Measurements from ENCODE around the gene EIF1AD.
"Not testable (repeated sequence)": the region's sequence is repeated elsewhere in the genome, so short reads cannot be mapped to it uniquely, and the experiment has no call there.

The EIF1AD gene

DNA sequence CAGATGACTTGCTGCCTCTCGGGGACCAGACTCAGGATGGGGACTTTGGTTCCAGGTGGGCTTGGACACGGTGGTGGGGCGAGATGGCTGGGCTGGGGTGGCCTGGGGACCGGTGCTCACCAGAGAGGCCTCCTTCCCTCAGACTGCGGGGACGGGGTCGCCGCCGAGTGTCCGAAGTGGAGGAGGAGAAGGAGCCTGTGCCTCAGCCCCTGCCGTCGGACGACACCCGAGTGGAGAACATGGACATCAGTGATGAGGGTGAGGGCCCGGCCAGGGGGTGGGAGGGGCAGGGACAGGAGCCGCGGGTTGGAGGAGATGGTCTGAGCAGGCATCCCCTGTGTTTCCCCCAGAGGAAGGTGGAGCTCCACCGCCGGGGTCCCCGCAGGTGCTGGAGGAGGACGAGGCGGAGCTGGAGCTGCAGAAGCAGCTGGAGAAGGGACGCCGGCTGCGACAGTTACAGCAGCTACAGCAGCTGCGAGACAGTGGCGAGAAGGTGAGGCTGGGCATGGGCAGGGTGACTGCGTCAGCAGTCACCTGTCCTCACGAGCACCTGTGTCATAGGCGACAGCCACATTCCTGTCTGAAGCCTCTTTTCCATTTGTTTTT, 34.5 kb downstream of the EIF1AD start:
- DNase-seq = no peak

GRCh38 chr11:65965986-65966762, 35.8 kb downstream of the EIF1AD start:
- no peak for DNase-seq

DNA sequence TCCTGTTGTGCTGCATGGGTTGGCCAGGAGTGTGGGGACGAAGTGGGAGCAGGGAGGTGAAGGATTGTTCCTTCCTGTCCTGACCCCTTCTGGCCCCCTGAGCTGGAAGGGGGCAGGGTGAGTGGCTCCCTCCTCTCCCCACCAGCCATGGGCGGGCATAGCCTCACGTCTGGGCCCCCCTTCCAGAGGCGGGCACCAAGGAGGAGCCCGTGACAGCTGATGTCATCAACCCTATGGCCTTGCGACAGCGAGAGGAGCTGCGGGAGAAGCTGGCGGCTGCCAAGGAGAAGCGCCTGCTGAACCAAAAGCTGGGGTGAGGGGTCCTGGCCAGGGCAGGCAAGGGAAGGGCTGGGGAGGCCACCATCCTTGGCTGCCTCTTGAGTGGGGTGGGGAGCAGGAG, 37.1 kb downstream of the EIF1AD start:
- no peak for DNase-seq

DNA sequence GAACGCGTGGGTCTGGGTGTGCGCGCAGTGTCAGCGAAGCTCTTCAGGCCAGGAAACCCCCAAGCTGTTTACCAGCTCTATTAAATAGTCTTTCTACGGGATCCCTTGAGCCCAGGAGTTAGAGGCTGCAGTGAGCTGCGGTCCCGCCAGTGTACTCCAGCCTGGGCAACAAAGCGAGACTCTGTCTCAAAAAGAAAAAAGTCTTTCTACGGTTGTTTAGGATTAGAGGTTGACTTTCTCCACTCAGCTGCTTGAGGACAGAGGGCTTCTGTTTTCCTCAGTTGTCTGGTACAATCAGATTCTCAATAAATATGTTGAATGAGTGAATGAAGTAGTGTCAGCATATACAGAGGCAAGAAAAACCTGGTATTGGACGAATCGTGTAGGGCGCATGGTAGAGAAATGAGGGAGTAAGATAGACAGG, 39.8 kb downstream of the EIF1AD start:
- DNase-seq = no peak

- DNase-seq = peak; percentile 98
These were observed 40.5 kb downstream of the EIF1AD start, which contains the start of gene SART1 for GRCh38 chr11:65961267-65962140. Gene SART1, plus strand, starts transcription at chr11:65961734. Its CDS starts 47 bp downstream, at chr11:65961781.

GRCh38 chr11:65960824-65961266, 41.1 kb downstream of the EIF1AD start:
- no peak for DNase-seq

- no peak for DNase-seq
These were observed 43.1 kb downstream of the EIF1AD start for GRCh38 chr11:65958774-65959420.

DNA sequence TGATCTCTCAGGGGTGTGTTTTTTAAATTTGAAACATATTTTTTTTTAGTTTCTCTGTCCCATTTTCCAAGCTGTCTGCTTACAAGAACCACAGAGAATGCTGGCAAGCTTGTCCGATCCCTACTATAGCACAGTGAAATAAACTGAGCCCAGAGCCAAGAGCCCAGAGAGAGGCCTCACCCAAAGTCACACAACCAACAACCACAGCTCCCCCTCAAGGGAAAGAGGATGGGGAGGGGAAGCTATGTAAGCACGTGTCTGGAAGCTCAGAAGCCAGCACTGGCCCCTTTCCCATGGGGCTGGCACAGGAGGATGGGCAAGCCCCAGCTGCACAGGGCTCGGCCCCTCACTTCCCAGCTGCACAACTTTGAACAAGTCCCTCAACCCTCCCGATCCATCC, 43.7 kb downstream of the EIF1AD start:
- DNase-seq = no peak

- DNase-seq = no peak
These were observed 47.2 kb downstream of the EIF1AD start for GRCh38 chr11:65954771-65955170.

GRCh38 chr11:65953471-65953870, 48.5 kb downstream of the EIF1AD start:
- no peak for DNase-seq

DNA sequence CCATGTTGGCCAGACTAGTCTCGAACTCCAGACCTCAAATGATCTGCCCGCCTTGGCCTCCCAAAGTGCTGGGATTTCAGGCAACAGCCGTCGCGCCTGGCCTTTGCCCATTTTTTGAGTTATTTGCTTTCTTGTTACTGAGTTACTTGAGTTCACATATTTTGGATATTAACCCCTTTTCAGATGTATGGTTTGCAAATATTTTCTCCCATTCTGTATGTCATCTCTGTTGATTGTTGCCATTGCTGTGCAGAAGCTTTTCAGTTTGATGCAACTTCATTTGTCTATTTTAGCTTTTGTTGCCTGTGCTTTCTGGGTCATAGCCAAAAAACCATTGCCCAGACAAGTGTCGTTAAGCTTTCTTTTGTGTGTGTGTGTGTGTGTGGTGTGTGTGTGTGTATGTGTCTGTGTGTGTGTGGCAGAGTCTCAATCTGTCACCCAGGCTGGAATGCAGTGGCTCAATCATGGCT, 49.9 kb downstream of the EIF1AD start:
- no peak for DNase-seq

DNA sequence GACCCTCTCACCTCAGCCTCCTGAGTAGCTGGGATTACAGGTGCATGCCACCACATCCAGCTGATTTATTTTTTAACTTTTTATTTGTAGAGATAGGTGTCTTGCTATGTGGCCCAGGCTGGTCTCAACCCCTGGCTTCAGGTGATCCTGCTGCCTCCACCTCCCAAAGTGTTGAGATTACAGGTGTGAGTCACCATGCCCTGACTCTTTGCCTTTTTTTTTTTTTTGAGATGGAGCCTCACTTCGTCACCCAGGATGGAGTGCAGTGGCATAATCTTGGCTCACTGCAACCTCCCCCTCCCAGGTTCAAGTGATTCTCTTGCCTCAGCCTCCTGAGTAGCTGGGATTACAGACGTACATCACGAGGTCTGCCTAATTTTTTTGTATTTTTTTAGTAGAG, 50.3 kb downstream of the EIF1AD start:
- not testable (repeated sequence) for DNase-seq

DNA sequence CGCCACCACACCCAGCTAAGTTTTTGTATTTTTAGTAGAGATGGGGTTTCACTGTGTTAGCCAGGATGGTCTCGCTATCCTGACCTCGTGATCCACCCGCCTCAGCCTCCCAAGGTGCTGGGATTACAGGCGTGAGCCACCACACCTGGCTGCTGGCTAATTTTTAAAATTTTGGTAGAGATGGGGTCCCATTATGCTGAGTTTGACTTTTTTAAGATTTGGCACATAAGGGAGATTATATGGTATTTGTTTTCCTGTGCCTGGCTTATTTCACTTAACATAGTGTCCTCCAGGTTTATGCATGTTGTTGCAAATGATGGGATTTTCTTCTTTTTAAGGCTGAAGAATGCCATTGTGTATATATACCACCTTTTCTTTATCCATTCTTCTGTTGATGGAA, 51.2 kb downstream of the EIF1AD start:
- not testable (repeated sequence) for DNase-seq

DNA sequence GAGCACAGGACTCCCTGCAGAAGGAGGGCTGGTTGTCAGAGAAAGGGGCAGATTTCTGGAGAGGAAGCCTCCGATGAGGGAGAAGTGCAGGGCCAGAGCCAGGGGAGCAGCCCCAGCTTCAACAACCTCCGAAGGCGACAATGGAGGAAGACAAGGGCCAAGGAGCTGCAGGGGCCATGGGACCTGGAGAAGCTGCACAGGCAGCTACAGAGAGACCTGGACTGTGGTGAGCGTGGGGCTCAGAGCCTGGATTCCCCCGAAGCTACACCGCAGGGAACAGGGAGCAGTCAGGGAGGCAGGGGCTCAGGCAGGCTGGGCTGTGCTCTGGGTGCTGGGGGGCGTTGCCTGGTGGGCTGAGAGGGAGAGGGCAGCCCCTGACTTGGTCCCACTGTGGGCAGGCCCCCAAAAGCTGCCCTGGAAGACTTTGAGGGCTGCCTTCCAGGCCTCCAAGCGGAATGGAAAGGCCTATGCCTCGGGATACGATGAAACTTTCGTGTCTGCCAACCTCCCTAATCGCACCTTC, 54.3 kb downstream of the EIF1AD start:
- DNase-seq = no peak

DNA sequence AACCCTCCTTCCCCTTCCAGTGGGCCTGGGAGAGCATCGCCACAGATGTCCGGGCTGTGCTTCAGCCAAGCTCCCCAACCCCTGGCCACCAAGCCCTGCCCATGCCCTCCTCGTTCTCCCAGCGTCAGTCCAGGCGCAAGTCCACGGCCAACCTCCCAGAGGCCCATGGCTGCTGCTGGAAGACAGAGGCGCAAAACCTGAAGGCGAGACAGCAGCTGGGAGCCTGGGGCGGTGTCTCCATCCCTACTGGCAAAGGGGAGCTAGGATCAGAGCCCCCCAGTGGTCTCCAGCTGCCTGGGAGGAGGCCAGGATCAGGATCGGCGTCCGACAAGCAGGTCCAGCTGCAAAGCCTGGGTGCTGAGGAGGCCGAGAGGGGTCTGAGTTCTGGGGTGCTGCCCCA, 54.8 kb downstream of the EIF1AD start:
- no peak for DNase-seq

GRCh38 chr11:65946655-65947054, 55.3 kb downstream of the EIF1AD start:
- no peak for DNase-seq
